GM19397 (cell line): ENCODE results near the gene MAP3K14.

Experiments used
- ATAC-seq: cut with Tn5 transposase; IDR thresholded peaks from one replicate; pipeline ENCODE4 v1.9.1; 2021; ENCODE audit warnings: mild to moderate bottlenecking, moderate library complexity; ENCODE audit not compliant: unreplicated experiment

Gene MAP3K14

GRCh38 chr17:45225051-45225700 lies 91.6 kb downstream of the MAP3K14 start:
- ATAC-seq = no peak

GRCh38 chr17:45224671-45225050 lies 92.2 kb downstream of the MAP3K14 start:
- ATAC-seq = no peak

- no peak for ATAC-seq
These were observed 93.0 kb downstream of the MAP3K14 start for GRCh38 chr17:45223539-45224528.

- no peak for ATAC-seq
These were observed 93.8 kb downstream of the MAP3K14 start for GRCh38 chr17:45222996-45223538.

GRCh38 chr17:45222289-45222995 lies 94.4 kb downstream of the MAP3K14 start:
- ATAC-seq = no peak

- no peak for ATAC-seq
These were observed 94.9 kb downstream of the MAP3K14 start for GRCh38 chr17:45222014-45222288.

- ATAC-seq = no peak
These were observed 95.5 kb downstream of the MAP3K14 start, which contains the start of gene FMNL1 for GRCh38 chr17:45221081-45222013. TSS of gene FMNL1 (plus strand) at chr17:45221885. CDS start at chr17:45222125, 240 bp downstream.

- ATAC-seq = no peak
These were observed 96.7 kb downstream of the MAP3K14 start for GRCh38 chr17:45220079-45220478.

- ATAC-seq = no peak
These were observed 97.7 kb downstream of the MAP3K14 start for GRCh38 chr17:45218895-45219661.
